Brain microvascular endothelial cell (primary cell): ENCODE results near the gene CAPS.

ENCODE experiments used
- DNase-seq: peaks from one replicate; pipeline ENCODE4 v3.0.0-alpha.2; 2020
- H3K27ac ChIP-seq: fragments of 250-450 bp; sonication (Bioruptor Pico); 2 replicates; pipeline ENCODE4 v1.5.1; 2020; ENCODE audit warnings: mild to moderate bottlenecking, moderate library complexity
- H3K27me3 ChIP-seq: fragments of 250-450 bp; sonication (Bioruptor Pico); replicated peaks from 2 replicates; pipeline ENCODE4 v1.5.1; 2020; ENCODE audit warnings: mild to moderate bottlenecking
- H3K36me3 ChIP-seq: fragments of 250-450 bp; sonication (Bioruptor Pico); replicated peaks from 2 replicates; pipeline ENCODE4 v1.5.1; 2020; ENCODE audit warnings: mild to moderate bottlenecking
- H3K4me3 ChIP-seq: 2 replicates; pipeline ENCODE4 v1.5.1; 2011; ENCODE audit warnings: low read depth, mild to moderate bottlenecking, control low read depth, low read length, moderate library complexity
- CTCF ChIP-seq: IDR thresholded peaks from 2 replicates; pipeline ENCODE4 v1.5.1; 2011; ENCODE audit warnings: low read depth, mild to moderate bottlenecking, moderate library complexity, low read length, control low read depth, inconsistent platforms; ENCODE audit errors: missing control alignments
- in situ Hi-C: cut with HindIII; loops from 2 replicates; pipeline ENCODE4 v1.10.0; 2017; ENCODE audit warnings: low sequenced_read_pairs, low pct_ligation_motif_present

The CAPS gene

DNA sequence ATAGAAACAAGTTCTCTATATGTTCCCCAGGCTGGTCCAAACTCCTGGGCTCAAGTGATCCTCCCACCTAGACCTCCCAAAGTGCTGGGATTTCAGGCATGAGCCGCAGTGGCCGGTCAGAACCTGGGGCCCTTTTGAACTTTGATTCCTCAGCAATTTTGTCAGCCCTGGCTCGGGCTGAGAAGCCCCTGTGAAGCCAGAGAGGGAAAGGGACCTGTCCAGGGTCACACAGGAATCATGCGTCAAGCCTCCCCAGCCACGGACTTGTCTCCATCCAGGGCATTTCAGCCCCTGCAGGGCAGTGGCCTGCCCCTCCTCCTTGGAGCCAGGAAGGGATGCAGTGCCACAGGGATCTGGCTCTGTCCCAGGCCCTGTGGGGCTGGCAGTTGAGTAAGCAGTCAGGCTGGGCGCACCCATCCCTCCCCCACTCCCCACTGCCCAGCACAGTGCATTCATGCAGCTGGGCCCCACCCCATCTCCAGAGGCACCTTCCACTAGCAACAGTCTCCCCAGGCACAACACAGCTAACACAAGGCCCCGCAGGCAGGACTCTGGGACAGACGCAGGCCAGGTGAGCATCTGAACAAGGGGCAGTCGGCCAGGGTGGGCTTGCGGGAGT is at the start of gene CAPS:
Gene CAPS (plus strand): TSS at position 516 of the 619 bp plus-strand sequence. CDS start 153 bp downstream, outside the sequence.
- Histone ChIP-seq H3K4me3 (no peak within 1 kb of the TSS), H3K27me3 (no peaks in the 10 kb centered on the region), H3K27ac (no peak within 1 kb of the TSS), H3K36me3 (peaks cover 30% of the 10 kb centered on the region)
- in situ Hi-C loops, result no loop called here
- no peak for DNase-seq
- no peak for TF ChIP-seq CTCF

- no peaks in the 10 kb centered on the region for H3K27me3 ChIP-seq
- in situ Hi-C loops, result no loop called here
- H3K36me3 ChIP-seq, result no peaks in the 10 kb centered on the region
- no peak overlapping the region for H3K27ac ChIP-seq
- DNase-seq, result no peak
- TF ChIP-seq CTCF, result peak; percentile 32
- no peak overlapping the region for H3K4me3 ChIP-seq
These were observed 49.1 kb upstream of the CAPS start for GRCh38 chr19:5864725-5865486.

DNA sequence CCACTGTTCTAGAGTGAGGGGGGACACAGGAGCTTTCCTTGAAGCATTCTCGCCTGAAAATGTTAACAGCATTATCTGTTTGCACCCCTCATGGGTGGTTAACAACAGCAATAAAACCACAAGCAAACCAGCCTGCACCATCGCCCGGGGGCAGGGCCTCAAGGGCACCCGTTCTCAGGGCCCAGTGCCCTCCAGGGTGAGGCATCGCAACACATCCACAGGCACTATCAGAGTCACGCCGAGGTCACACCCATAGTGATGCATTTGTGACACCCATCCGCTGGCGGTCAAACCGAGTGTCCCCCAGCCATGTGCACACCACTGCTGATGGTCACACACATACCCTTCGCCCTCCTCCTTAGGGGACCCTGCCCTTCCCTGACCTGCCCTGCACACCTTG is 48.3 kb upstream of the CAPS start:
- DNase-seq, result no peak
- Histone ChIP-seq H3K36me3 (no peaks in the 10 kb centered on the region), H3K4me3 (no peak overlapping the region), H3K27me3 (no peaks in the 10 kb centered on the region), H3K27ac (no peak overlapping the region)
- TF ChIP-seq CTCF, result no peak
- in situ Hi-C loops, result no loop called here

GRCh38 chr19:5867201-5868136 is 46.6 kb upstream of the CAPS start:
- no peak for DNase-seq
- no peaks in the 10 kb centered on the region for H3K36me3 ChIP-seq
- H3K27ac ChIP-seq, result no peak overlapping the region
- no peak for TF ChIP-seq CTCF
- no peak overlapping the region for H3K4me3 ChIP-seq
- H3K27me3 ChIP-seq, result no peaks in the 10 kb centered on the region
- in situ Hi-C loops, result no loop called here

DNA sequence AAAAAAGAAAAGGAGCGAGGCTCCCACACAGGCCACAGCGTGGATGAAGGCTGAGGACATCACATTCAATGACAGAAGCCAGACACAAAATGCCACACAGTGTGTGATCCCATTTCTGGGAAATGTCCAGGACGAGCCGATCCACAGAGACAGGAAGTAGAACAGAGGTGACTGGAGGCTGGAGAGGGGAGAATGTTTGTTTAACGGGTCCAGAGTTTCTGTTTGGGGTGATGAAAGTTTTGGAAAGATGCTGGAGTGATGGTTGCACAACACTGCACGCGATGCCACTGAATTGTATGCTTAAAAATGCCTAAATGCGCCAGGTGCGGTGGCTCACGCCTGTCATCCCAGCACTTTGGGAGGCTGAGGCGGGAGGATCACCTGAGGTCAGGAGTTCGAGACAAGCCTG is 43.1 kb upstream of the CAPS start:
- H3K4me3 ChIP-seq, result no peak overlapping the region
- no peaks in the 10 kb centered on the region for H3K36me3 ChIP-seq
- no peak overlapping the region for H3K27ac ChIP-seq
- in situ Hi-C loops, result no loop called here
- no peaks in the 10 kb centered on the region for H3K27me3 ChIP-seq
- DNase-seq, result no peak
- no peak for TF ChIP-seq CTCF
